Esophagus muscularis mucosa (tissue), 3 donors: ENCODE results near the gene NPLOC4.

ENCODE experiments used
- EP300 ChIP-seq: sonication (generic); formaldehyde crosslinking; IDR thresholded peaks from one replicate; pipeline ENCODE4 v1.6.1; 2017; ENCODE audit warnings: antibody characterized with exemption
- POLR2A ChIP-seq: fragments of 450-650 bp; IDR thresholded peaks from one replicate; pipeline ENCODE4 v1.6.1; 2017; ENCODE audit warnings: antibody characterized with exemption, moderate library complexity, mild to moderate bottlenecking, low read depth
- POLR2AphosphoS5 ChIP-seq, 2 donors: sonication (generic); formaldehyde crosslinking; IDR thresholded peaks; one replicate each; pipeline ENCODE4 v1.6.1; 2017; ENCODE audit warnings: antibody characterized with exemption in 2 of 2

GRCh38 chr17:81529437-81529803, 107.5 kb downstream of the NPLOC4 start:
- TF ChIP-seq POLR2AphosphoS5 (IDR thresholded peaks at IDR 0.05), result no peak
- no peak for TF ChIP-seq POLR2A
- no peak for TF ChIP-seq EP300
